HuH-7.5 (cell line): ENCODE measurements around the gene NTRK2.

Experiments
- DNase-seq: peaks from one replicate; pipeline ENCODE4 v3.0.0; 2011; ENCODE audit warnings: low spot score

The NTRK2 gene

DNA sequence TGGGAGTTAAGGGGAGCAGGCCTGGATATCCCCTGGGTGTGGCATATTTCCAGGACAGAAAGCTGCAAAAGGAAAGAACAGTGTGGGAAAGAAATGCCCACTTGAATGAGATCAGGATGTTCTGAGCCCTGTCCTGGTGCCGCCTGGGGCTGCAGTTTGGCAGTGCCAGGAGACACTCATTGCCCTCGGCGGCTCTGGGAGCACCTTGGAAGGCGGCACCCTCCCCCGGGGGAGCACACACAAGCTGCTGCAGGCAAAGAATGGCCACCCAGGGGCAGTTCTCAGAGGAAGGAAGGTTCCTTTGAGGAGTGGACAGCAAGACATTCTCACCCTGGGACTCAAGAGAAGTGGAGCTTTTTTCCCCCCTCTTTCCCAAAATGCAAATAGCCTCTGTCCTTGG lies 305.3 kb downstream of the NTRK2 start:
- DNase-seq: no peak

DNA sequence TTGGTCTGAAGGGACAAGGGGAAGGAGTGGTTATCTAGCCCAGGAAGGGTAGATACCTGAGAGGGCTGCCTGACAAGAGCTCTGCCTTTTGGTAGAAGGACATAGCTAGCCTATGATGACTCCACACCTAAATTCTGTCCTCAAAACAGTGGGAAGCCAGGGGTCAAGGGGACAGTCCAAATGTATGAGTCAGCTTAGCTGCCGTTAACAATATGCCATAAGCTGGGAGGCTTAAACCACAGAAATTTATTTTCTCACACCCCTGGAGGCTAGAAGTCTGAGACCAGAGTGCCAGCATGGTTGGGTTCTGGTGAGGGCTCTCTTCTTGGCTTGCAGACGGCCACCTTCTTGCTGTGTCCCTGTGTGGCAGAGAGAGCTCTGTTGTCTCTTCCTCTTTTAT lies 306.4 kb downstream of the NTRK2 start:
- DNase-seq: no peak

DNA sequence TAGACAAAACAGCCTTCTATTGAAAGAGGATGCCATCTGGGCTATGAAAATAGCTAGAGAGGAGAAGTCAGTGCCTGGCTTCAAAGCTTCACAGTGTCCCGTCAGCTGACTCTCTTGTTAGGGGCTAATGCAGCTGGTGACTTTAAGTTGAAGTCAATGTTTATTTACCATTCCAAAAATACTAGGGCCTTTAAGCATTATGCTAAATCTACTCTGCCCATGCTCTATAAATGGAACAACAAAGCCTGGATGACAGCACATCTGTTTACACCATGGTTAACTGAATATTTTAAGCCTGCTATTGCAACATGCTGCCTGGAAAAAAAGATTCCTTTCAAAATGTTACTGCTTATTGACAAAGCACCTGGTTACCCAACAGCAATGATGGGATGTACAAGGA lies 309.1 kb downstream of the NTRK2 start:
- DNase-seq: no peak

DNA sequence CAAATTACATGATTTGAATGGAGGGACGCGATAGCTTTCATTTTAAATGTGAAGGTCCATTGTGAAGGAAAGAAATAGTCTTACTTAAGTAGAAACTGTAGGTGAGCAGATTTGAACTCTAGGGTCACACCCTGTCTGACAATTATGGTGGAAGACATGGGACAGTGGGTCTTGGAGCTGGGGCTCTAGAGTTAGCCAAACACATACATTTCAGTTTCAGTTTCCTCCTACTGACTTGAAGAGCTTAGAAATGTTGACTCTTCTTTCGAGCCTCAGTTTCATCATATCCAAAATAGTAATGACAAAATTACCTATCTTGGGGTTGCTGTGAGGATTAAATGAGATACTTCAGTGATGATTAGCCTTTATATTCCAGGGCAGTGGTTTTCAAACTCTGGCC lies 314.2 kb downstream of the NTRK2 start:
- DNase-seq: no peak

DNA sequence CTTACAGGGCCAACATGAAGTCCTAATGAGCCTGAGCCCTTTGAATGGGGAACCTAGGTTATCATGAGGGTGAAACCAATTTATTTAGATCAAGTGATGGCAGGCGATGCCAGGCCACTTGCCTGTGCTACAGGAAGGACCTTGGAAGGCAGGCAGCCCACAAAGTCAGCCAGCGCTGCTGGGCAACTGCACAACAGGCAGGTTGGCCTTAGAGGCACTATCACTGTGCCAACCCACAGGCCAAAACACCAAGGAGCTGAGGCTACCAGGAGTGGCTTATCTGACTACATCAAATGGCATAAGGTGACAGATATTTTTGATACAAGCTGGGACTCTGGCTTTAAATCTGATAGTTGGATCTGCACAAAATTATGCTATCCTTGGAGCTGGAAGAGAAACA lies 319.1 kb downstream of the NTRK2 start:
- no peak for DNase-seq

DNA sequence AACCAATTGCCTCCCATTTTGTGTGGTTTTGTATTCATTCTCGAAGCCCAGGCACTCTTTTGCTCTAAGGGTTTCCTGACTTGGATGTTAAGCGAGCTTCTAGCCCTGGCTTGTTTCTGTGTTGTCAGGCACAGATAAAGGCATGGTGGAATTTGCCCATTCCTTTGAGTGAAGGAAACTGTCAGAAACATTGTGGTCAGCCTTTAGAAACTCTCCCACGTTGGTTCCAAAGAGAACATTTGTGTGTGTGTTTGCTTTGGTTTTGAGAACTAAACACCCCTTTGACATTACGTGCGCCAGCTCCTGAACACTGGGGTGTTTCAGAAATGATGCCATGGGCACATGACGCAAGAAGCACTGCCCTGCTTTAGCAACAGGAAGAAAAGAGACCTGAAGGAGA lies 320.9 kb downstream of the NTRK2 start:
- DNase-seq: no peak

DNA sequence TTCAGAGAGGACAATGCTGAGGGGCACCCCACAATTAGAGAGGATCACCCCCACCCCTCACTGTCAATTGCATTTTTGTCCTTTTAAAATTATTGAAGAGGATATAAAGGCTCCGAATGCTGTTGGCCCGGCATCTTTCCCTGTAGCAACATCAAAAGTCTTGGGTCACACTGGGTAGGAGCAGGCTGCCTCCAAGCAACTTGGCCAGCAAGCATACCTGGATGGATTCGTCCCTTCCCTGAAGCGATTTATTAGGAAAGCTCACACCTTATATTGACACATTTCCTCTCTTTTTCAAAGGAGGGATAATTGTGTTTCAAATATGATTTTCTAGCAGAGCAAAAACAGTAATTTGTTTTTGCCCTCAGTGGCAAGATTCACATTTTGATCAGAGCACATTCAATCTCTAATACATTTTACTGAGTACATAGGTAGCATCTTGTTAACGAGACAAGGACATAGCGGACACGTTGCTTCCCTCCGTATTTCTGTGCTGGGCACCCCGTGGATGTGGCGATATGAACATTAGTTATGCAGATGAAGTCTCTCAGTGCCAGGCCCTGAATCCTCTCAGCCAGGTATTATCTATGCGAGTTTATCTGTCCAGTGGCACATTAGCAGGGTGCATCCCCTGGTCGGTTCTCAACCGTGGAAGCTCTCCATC lies 321.5 kb downstream of the NTRK2 start:
- DNase-seq: no peak

DNA sequence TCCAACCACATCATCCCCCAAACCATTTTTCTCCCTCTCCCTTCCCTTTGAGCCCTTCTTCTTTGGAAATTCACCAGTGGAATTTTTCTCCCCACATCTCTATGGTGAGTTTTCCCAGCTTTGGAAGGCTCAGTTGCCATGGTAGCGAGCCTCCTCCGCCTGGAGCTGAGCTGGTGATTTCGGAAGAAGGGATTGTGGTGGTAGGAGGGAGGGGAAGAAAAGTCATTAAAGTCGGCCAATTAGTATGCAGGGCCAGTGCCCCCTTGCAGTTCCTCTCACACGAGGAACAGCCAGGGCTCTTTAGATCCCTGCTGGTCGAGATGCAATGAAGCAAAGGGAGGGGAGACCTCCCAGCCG lies 322.0 kb downstream of the NTRK2 start:
- DNase-seq: no peak

DNA sequence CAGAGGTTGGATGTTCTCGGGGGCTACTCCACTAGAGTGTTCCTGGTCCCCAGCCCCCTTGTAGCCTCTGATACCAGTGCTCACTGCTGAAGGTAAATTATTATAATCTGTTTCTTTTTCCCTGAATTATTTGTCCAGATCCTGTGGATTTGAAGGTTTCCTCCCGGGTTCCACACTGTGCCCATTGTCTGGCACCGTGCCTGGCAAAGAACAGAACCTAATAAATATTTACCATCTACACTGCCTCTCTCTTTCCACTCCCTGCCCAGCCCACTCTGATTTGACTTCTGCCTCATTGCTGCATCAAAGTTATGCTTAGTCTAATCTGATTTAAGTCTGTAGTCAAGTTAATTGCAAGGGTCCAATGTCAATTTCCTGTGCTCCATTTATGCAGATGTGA lies 322.9 kb downstream of the NTRK2 start:
- DNase-seq: no peak

DNA sequence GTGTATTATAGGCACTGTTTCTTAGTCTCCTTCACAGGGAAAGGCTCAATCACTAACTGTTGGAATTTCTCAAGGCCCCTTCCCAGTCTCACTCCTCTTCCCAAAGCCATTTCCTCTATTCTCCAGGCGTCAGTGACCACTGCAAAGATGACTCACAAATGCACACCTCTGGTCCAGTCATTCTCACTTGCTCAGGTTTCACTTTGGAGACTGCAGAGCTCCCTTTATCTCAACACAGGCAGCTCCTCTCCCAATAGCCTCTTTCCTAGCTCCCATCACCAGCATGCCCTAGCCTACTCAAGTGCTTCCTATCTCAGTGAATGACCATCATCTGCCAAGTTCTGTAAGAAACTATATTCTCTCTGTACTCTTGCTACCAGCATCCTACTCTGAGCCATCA lies 323.6 kb downstream of the NTRK2 start:
- no peak for DNase-seq

DNA sequence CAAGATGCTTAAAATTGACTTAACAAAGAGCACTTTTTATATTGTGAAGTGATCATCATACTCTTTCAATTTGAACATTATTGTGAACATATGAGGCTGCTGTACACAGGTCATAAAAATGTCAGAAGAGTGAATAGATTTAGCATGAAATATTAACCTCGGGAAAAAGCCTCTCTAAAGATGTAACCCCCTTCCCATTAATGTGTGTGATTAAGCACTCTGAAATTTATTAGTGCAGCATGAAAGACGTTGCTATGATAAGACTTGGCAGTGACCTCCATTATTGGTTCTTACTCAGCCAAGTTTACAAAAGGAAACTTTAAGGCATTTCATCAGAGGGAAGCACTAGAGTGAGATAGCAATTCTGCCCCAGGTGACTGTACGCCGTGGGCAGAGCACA lies 326.5 kb downstream of the NTRK2 start:
- DNase-seq: no peak

DNA sequence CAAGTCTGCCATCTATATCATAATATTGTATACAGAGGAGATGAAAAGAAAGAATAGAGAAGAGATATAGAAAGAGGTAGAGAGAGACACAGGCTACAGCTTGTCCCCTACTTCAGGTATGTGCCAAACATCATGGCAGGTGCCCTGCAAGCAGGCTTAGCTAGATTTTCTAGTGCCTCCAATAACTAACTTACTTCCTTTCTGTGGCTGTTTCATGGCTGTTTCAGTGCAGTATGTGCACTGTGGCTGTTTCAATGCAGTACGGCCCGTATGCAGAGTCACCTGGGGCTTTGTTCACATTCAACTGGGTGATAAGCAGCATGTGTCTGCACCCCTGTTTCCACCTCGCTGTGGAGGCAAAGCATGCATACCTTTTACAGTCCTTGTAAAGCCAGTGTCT lies 327.2 kb downstream of the NTRK2 start:
- DNase-seq: no peak

DNA sequence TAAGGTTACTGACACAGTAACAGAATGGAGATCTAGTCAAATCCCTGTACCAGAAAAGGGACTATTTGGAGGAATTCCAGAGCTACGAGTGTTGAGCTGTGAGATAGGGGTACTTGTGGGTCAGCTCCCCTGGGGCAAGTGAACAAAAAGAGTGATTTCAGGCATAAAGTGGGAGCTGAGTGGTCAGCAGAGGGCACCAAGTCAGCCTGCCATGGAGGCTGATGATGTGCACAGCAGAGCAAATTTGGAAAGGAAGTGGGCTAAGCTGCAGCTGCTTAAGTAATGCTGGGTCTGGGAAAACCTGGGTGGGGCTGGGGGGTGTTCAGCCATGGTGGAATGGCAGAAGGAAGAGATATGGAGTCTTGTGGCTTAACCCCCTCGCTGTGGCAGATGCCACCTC lies 327.9 kb downstream of the NTRK2 start:
- DNase-seq: no peak

DNA sequence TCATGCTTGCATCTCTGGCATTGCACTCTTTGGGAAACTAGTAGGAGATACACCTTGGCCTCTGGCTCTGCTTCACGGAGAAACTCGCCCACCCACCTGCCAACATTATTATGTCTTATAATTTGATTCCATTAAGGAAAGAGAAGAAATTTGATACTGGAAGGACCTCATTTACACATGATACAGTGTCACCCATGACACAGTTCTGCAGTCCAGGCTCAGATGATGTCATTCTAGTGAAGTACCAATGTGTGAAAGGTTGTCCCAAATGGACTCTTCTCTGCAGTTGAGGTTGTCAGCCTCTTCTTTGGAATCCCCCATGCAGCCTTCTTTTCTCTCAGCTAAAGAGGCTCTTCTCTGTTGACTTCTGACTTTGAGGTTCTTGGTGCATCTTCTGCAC lies 329.1 kb downstream of the NTRK2 start:
- DNase-seq: no peak

DNA sequence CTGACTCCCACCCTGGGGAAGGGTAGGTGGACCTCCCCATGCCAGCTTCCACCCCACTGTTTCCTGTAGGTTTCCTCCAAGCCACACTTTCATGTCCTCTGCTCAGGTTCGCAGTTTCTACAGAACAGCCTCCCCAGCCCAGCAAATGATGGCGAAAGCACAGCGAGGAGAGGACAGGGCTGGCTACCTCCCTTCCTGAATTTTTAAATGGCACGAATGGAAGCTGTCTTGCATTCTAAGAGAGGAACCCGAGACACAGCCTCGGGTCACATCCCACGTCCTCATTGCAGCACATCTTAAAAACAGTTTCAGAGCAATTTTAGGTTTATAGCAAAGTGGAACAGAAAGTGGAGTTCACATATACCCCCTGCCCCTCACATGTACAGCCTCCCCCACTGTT lies 330.3 kb downstream of the NTRK2 start:
- no peak for DNase-seq

DNA sequence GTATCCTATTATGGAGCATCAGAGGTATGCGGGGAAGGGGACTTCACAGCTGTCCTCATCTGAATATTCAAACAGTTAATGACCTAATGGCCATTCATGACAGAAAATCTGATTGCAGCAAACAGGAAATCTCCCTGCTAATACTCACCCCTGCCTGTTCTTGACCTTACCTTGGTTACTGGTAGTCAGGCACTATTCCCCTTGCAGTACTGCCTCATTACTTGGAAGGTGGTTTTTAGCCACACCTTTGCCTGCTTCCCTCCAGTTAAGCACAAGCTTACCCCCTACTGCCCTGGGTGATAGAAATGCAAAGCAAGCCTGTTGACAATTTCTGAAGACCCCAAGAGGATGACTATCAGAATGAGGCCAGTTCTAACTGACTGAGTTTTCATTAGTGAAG lies 332.4 kb downstream of the NTRK2 start:
- no peak for DNase-seq

DNA sequence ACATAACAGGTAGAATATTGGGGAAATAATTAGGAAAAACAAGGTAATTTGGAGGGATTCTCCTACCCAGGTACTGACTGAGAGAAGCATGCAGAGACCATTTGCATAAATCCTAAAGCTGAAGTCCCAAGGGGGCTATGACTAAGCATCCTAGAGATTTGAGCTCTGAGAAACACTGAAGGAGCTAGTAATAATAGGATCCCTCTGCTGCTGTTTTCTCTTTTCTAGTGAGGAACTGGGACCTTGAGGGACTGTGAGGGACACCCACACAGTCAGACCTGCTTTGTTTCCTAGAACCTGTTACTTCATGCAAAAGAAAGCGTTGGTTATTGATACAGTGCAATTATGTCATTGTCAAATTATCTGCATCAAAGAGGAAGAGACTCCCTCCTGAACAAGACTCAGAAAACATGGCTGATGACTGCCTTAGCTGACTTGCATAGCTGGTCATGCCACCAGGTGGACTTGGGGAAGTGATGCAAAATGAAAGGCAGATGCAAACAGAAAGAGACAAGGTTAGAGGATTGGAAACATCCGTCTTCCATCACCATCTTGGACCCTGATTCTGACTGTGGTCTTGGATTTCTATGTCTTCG lies 335.4 kb downstream of the NTRK2 start:
- DNase-seq: no peak

DNA sequence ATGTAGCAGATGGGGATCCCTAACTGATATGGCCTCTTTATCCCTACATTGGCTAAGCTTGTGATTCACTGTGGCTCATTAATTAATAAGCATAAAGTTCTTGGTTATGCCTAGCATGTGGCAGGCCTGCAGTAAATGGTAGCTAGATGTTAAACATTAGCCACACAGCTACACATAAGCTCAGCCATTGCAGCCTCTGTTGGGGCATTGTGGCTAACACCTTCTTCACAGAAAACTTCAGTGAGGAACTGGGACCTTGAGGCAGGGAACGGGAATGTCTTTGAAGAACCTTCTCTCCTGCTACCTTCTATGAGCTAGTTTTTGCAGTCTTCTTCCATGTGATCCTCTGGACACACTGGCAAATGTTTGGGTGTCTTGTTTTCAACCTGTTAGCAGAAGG lies 338.2 kb downstream of the NTRK2 start:
- no peak for DNase-seq

DNA sequence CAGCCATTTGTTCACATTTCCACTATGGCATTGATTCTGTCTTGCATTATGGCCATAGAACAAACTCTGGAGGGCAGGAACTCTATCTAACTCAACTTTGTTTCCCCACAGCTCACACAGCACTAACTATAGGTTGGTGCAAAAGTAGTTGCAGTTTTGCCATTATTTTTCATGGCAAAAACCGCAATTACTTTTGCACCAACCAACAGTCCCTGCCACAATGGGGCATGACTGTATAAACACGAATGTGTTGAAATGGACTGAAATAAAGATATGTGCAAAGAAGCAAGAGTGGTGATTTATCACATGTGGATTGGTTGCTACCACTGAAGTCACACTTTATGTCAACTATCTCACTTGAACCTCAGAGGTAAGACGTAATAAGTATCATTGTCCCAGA lies 338.7 kb downstream of the NTRK2 start:
- DNase-seq: no peak

DNA sequence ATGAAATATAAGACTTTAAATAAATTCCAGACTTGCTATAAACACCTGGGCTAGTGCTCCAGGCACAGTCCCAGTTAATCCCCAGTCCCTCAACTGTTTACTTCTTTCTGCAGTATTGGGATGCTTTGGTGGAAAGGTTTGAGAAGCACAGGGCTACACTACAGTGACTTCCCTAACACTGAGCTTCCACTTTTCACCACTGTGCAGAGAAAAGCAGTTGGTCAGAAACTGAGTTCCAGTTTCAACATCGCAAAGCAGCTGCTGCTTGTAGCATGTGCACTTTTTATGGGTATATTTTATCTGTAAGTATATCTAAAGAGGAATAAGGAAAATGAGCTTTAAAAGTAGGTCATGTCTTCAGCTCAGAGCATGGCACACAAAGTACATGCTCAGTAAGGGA lies 339.7 kb downstream of the NTRK2 start:
- no peak for DNase-seq

DNA sequence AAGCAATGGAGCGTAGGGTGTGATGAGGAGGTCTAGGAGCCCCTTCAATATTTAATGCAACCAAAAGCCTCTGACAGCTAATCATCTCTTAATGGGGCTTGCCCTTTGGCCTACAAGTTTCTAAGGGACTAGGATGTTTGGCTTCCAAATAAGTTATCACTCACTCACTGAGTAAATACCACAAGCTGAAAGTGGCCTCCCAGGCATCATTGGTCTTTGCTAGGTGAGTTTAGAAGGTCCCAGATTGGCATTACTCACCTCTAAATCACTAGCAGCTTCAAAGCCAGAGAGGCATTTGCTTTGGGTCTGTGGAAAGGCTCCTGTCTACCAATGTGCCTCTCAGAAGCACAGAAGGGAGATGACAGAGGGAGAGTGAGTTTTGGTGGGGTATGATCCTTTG lies 344.2 kb downstream of the NTRK2 start:
- no peak for DNase-seq

DNA sequence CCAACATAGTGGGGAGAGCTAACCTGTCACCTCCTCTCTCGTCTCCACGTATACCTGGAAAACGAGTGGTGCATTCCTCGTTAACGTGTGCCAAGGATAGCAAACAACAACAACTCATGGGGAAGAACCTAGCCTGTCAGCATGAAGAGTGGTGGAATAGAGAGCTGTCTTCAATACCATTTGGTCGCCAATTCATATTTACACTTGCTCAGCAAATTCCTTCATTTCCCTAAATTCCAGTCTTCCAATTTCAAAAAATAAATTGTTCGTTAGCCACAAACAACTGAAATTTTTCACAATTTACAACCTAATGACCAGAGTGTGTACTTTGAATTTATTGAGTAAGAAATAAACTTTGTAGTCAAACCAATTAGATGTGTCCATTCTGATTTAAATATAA lies 344.8 kb downstream of the NTRK2 start:
- no peak for DNase-seq

DNA sequence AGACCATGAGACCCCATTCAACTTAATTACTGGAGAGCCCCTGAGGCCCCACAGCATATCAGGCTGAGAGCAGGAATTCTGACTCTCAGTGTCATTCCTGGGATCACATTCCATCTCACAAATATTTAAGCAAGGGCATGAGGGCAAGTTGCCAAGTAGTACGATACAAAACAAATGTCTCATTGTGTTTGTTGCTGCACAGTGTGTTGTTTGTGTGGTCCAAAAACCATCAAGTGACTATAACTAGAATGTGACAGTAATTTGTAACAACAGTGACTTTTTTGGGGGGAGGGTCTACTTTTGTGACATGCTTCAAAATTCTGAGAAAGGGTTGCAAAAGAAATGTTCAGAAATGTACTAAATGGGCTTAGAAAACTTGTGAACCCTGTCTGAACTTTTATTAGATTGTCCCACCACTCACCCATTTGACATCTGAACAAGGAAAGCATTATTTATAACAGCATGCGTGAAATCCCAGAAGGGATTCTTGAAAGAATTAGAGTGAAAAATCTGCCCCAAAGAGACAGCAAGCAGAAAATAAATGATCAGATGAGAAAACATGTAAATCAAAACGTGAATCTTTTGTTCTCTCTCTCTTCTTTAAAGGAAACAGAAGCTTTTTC lies 347.0 kb downstream of the NTRK2 start:
- DNase-seq: no peak

DNA sequence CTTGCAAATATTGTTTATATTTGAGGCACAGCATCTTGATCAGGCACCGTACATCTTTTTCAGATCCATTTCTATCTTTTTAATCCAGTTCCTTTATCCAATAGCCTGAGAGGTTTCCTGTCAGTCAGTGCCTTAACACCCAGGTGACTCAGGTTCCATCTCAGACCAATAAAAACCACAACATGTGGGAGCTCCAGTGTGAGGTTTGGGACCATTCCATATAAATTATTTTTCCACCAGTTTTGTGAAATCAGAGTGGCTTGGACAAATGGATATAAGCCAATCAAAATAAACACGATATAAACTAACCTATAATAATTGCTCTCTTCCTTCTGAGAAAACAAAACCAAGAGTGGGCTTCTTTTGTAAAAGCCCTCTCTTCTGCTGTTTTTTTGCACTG lies 351.3 kb downstream of the NTRK2 start:
- DNase-seq: no peak
